Common myeloid progenitor, CD34-positive (primary cell): ENCODE measurements around the gene MAT2A.
A peak's percentile ranks its signal among the peaks of the same experiment; 100 is the strongest.

Experiments
- CTCF ChIA-PET: fragments of 350-600 bp; sonication (Branson Sonifier 250); formaldehyde crosslinking; loops from one replicate; lab custom pipeline; 2021; ENCODE audit warnings: antibody characterized with exemption; lab: Charles Lee
- POLR2A ChIA-PET: fragments of 350-600 bp; sonication (Branson Sonifier 250); formaldehyde crosslinking; loops from one replicate; lab custom pipeline; 2021; ENCODE audit warnings: antibody characterized with exemption; lab: Charles Lee
- DNase-seq, 3 donors: peaks; one replicate each; pipeline versions ENCODE4 v3.0.0 to v3.0.0-alpha.2; 2013
- H3K27ac ChIP-seq, 2 experiments: 1 replicate in 1 of 2; 2 replicates in 1 of 2; pipeline ENCODE4 v1.7.0; 2013; ENCODE audit warnings: inconsistent platforms in 2 of 2, low read length in 2 of 2, mild to moderate bottlenecking in 2 of 2, low read depth in 1 of 2, moderate library complexity in 1 of 2; ENCODE audit not compliant: severe bottlenecking in 2 of 2, insufficient read depth in 1 of 2, poor library complexity in 1 of 2
- H3K27me3 ChIP-seq, 5 experiments: replicated peaks in 2 of 5; 1 replicate in 3 of 5; 2 replicates in 2 of 5; pipeline versions ENCODE4 v1.6.1 to v1.7.0; 2013; ENCODE audit warnings: low read length in 4 of 5, mild to moderate bottlenecking in 2 of 5, moderate library complexity in 2 of 5, inconsistent platforms in 1 of 5; ENCODE audit not compliant: insufficient read depth in 5 of 5, control insufficient read depth in 4 of 5
- H3K36me3 ChIP-seq, 4 experiments: 1 replicate in 2 of 4; 2 replicates in 2 of 4; pipeline versions ENCODE4 v1.6.1 to v1.7.0; 2013; ENCODE audit warnings: low read length in 3 of 4, control low read depth in 1 of 4, mild to moderate bottlenecking in 1 of 4; ENCODE audit not compliant: control insufficient read depth in 4 of 4, insufficient read depth in 4 of 4
- H3K4me1 ChIP-seq, 4 experiments: 1 replicate in 3 of 4; 2 replicates in 1 of 4; pipeline versions ENCODE4 v1.6.1 to v1.7.1; 2013; ENCODE audit warnings: low read length in 3 of 4, mild to moderate bottlenecking in 3 of 4, control low read depth in 1 of 4, inconsistent platforms in 1 of 4, moderate library complexity in 1 of 4; ENCODE audit not compliant: control insufficient read depth in 4 of 4, insufficient read depth in 4 of 4; ENCODE audit errors: control extremely low read depth in 1 of 4
- H3K4me3 ChIP-seq, 7 experiments: 1 replicate in 4 of 7; 2 replicates in 3 of 7; pipeline versions ENCODE4 v1.5.1 to v1.7.0; 2013; ENCODE audit warnings: mild to moderate bottlenecking in 7 of 7, low read length in 6 of 7, moderate library complexity in 6 of 7, inconsistent platforms in 2 of 7, low read depth in 2 of 7, control low read depth in 1 of 7; ENCODE audit not compliant: insufficient read depth in 4 of 7, control insufficient read depth in 1 of 7; ENCODE audit errors: extremely low read depth in 1 of 7
- H3K9me3 ChIP-seq, 5 experiments: 1 replicate in 4 of 5; 2 replicates in 1 of 5; pipeline versions ENCODE4 v1.6.1 to v1.7.1; 2013; ENCODE audit warnings: low read length in 4 of 5, mild to moderate bottlenecking in 2 of 5, inconsistent platforms in 1 of 5, low read depth in 1 of 5, moderate library complexity in 1 of 5; ENCODE audit not compliant: control insufficient read depth in 4 of 5, insufficient read depth in 2 of 5; ENCODE audit errors: control extremely low read depth in 1 of 5
- WGBS: methylation state at CpG from one replicate; pipeline ENCODE4 v1.1.5; 2013; ENCODE audit not compliant: insufficient coverage; 5-methylcytosine and 5-hydroxymethylcytosine counted together

The MAT2A gene

DNA sequence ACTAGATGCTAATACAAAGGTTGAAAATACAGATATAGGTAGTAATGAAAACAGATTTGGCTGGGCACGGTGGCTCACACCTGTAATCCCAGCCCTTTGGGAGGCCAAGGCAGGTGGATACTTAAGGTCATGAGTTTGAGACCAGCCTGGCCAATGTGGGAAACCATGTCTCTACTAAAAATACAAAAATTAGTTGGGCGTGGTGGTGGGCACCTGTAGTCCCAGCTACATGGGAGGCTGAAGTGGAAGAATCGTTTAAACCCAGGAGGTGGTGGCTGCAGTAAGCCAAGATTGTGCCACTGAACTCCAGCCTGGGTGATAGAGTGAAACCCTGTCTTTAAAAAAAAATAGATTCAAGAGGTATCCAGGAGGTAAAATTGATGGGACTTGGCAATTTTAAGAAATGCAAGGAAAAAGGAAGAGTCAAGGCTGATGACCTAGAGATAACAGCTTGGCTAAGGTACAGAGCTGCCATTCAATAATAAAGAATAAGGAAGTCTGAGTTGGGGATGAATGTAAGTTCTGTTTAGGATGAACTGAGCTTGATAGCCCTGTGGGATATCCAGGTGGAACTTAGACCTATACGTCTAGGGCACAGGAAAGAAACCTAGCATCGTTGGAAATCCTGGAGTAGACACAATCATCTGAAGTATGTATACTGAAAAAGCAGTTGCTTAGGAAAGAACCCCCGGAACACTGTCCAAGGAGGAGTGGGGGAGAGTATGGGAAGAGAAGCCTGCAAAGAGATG is 9.1 kb downstream of the MAT2A start:
- WGBS = 87% methylated on average over 5 of the region's 6 CpGs
- Histone ChIP-seq H3K36me3 (peaks cover 7 to 63% (median 31%) of the 10 kb centered on the region in 4 experiments), H3K27me3 (no peaks in the 10 kb centered on the region), H3K4me3 (no peak overlapping the region), H3K9me3 (no peaks in the 10 kb centered on the region), H3K4me1 (peaks cover 18 to 34% (median 25%) of the 10 kb centered on the region in 4 experiments), H3K27ac (no peak overlapping the region)
- ChIA-PET POLR2A (interaction anchor here (1.2 to 6.7 kb wide), 2 partner anchors 8 to 129 kb away, joined by 3 to 69 read pairs; partner anchors contain the start of gene MAT2A), CTCF (interaction anchor here (1.0 to 28.0 kb wide), 6 partner anchors 10 to 215 kb away, joined by 3 to 584 read pairs (median 64); partner anchors contain the start of genes GGCX, MAT2A and SH2D6)
- DNase-seq = no peak

DNA sequence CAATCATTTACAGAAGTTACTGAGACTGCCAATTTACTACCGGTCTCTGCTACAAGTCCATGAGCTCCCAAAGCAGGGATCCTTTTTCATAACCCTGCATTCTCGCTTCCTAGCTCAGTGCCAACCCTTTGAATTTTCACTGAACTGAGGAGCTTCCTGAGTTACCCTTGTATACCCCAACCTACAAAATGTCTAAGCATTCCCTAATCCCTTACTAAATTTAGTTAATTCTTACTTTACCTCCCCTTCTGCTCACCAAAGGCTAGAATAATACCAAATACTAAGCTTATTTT is 9.6 kb downstream of the MAT2A start:
- no peak for DNase-seq
- POLR2A ChIA-PET = interaction anchor here (1.2 to 6.7 kb wide), 3 partner anchors 9 to 129 kb away, joined by 3 to 69 read pairs (median 6); partner anchors contain the start of gene MAT2A
- H3K9me3 ChIP-seq = no peaks in the 10 kb centered on the region
- H3K4me3 ChIP-seq = no peak overlapping the region
- CTCF ChIA-PET = interaction anchor here (1.0 to 28.0 kb wide), 6 partner anchors 10 to 215 kb away, joined by 3 to 584 read pairs (median 64); partner anchors contain the start of genes GGCX, MAT2A and SH2D6
- no peaks in the 10 kb centered on the region for H3K27me3 ChIP-seq
- no peak overlapping the region for H3K27ac ChIP-seq
- 95% methylated on average over 2 of the region's 2 CpGs for WGBS
- peaks cover 18 to 31% (median 25%) of the 10 kb centered on the region in 4 experiments for H3K4me1 ChIP-seq
- peaks cover 10 to 62% (median 32%) of the 10 kb centered on the region in 4 experiments for H3K36me3 ChIP-seq

DNA sequence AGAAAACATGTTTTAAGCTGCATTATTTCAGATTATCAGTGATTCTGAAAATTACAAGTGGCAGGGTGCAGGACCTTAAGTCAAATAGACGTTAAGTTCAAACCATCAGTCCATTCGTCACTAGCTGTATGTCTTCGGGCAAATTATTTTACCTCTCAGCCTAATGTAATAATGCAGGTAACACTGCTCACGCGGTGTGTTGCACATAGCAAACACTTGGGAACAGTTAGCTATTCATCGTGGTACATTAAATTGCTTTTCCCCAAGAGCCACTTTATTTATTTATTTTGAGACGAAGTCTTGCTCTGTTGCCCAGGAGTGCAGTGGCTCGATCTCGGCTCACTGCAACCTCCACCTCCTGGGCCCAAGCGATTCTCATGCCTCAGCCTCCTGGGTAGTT is 10.1 kb downstream of the MAT2A start:
- no peaks in the 10 kb centered on the region for H3K27me3 ChIP-seq
- H3K4me3 ChIP-seq = no peak overlapping the region
- DNase-seq = peak in 1 of 3 donors; percentile 13
- POLR2A ChIA-PET = interaction anchor here (1.0 to 6.7 kb wide), 4 partner anchors 9 to 130 kb away, joined by 3 to 69 read pairs (median 6); partner anchors contain the start of gene MAT2A
- WGBS = 96% methylated on average over 7 of the region's 10 CpGs
- CTCF ChIA-PET = interaction anchor here (0.6 to 28.0 kb wide), 9 partner anchors 11 to 160 kb away, joined by 3 to 584 read pairs (median 4); partner anchors contain the start of genes GGCX, MAT2A, SH2D6 and VAMP8
- H3K9me3 ChIP-seq = no peaks in the 10 kb centered on the region
- peaks cover 13 to 64% (median 34%) of the 10 kb centered on the region in 4 experiments for H3K36me3 ChIP-seq
- H3K27ac ChIP-seq = no peak overlapping the region
- H3K4me1 ChIP-seq = peaks cover 18 to 31% (median 25%) of the 10 kb centered on the region in 4 experiments

DNA sequence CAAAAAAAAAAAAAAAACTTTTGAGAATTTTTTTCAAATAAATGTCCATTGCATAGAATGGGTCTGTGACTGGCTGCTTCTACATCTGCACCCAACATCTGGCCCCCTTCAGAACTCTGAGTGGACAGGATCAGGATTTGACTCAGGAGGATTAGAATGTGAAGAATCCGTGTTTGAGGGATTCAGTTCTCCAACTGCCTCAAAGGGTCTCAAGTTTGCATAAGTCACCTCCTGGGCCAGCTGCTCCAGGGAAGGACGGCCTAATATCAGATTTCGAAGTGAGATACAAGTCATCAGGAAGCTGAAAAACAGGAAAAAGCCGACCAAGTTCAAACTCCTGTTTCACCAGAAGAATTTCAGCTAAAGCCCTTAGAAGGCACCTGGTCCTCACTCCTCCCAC is 10.9 kb downstream of the MAT2A start:
- CTCF ChIA-PET = interaction anchor here (0.6 to 28.0 kb wide), 21 partner anchors 12 to 193 kb away, joined by 3 to 584 read pairs (median 4); partner anchors contain the start of genes GGCX, MAT2A, SH2D6 and VAMP8
- H3K36me3 ChIP-seq = peaks cover 14 to 64% (median 36%) of the 10 kb centered on the region in 4 experiments
- POLR2A ChIA-PET = interaction anchor here (0.5 to 6.7 kb wide), 4 partner anchors 10 to 112 kb away, joined by 5 to 69 read pairs (median 6); partner anchors contain the start of gene MAT2A
- H3K4me3 ChIP-seq = peak overlapping the region in 2 of 7 experiments; percentile 8 to 25
- no peaks in the 10 kb centered on the region for H3K27me3 ChIP-seq
- DNase-seq = no peak
- no peaks in the 10 kb centered on the region for H3K9me3 ChIP-seq
- peaks cover 18 to 31% (median 25%) of the 10 kb centered on the region in 4 experiments for H3K4me1 ChIP-seq
- WGBS = 4% methylated on average over 3 of the region's 4 CpGs
- H3K27ac ChIP-seq = peak overlapping the region in 1 of 2 experiments; percentile 44

DNA sequence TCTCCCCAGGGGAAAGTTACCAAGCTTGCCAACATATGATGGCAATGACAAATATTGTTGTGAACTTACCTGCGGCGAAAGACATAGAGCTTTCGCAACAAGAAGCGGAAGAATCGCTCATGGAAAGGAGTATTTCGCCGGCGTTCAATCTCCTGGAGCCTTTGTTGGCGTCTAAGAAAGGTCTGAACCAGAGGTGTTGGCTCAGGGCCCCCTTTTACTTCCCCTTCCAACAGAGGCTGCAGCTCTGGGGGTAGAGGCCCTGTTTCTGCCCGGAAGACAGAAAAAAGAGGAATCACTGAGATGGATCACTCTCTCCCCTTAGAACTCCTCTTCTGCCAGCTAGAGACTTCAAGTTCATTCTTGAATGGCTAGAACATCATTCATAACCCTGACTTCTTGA is 11.5 kb downstream of the MAT2A start:
- ChIA-PET POLR2A (interaction anchor here (1.1 to 6.7 kb wide), 4 partner anchors 9 to 132 kb away, joined by 3 to 69 read pairs (median 4); partner anchors contain the start of genes MAT2A and SH2D6), CTCF (interaction anchor here (0.8 to 28.0 kb wide), 30 partner anchors 11 to 250 kb away, joined by 3 to 584 read pairs (median 4); partner anchors contain the start of genes GGCX, MAT2A and SH2D6)
- Histone ChIP-seq H3K4me1 (peaks cover 18 to 31% (median 25%) of the 10 kb centered on the region in 4 experiments), H3K27ac (peak overlapping the region in 1 of 2 experiments; percentile 44), H3K4me3 (peak overlapping the region in 2 of 7 experiments; percentile 8 to 46), H3K9me3 (no peaks in the 10 kb centered on the region), H3K36me3 (peaks cover 10 to 63% (median 36%) of the 10 kb centered on the region in 4 experiments), H3K27me3 (no peaks in the 10 kb centered on the region)
- WGBS = 28% methylated on average over 10 of the region's 10 CpGs
- DNase-seq = peak; percentile 58 to 84 (median 83)

DNA sequence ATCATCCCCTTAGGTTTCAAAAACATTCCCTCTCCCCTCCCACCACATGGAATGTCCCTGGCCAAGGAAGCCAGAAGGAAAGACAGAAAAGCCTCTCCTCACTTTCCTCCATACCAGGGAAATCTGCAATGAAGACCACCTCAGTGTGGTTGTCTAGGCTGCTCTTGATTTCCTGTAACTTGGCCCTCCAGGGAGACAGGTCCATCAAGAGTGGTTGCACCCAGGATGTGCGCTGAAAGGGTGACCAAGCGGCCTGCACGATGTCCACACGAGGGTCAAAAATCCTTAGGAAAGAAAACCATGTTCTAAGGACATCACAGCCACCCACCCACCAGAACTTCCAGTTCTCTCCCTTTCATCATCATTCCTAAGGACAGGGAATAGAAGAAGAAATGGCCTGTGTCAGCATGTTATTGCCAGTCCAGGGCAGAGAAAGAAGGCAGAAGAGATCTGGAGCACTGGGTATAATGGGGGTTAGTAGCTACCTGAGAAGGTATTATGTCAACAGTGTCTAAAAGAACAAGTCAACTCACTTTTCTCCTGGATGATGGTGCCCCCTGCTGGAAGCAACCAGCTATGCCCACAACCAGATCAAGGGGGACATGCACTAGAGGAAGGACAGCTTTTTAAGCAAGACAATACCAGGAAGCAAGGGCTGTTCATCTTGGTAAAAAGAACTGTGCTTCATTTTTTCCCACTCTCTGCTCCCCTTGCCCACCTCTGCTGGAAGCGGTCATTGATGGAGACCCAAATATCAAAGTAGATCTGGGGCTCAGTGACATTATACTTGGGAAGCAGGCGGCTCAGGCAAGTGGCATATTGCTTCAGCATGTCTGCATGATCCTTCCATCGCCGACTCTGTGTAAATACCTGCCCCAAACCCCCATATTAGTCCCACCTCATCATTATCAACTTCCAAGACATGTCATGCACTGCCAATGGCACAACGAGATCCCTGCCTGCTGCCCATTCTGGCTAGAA is 13.0 kb downstream of the MAT2A start:
- peaks cover 11 to 71% (median 36%) of the 10 kb centered on the region in 4 experiments for H3K36me3 ChIP-seq
- POLR2A ChIA-PET = interaction anchor here (1.0 to 6.7 kb wide), 4 partner anchors 9 to 160 kb away, joined by 4 to 69 read pairs (median 5); partner anchors contain the start of genes GGCX, MAT2A and SH2D6

More for the DNA sequence above, 13.0 kb downstream of the MAT2A start:
- H3K9me3 ChIP-seq = no peaks in the 10 kb centered on the region
- no peak overlapping the region for H3K27ac ChIP-seq
- CTCF ChIA-PET = interaction anchor here (0.5 to 28.0 kb wide), 32 partner anchors 10 to 647 kb away, joined by 3 to 584 read pairs (median 4); partner anchors contain the start of genes GGCX, MAT2A and SH2D6
- H3K4me3 ChIP-seq = no peak overlapping the region
- peak; percentile 86 to 93 (median 88) for DNase-seq
- 74% methylated on average over 3 of the region's 9 CpGs for WGBS
- no peaks in the 10 kb centered on the region for H3K27me3 ChIP-seq
- H3K4me1 ChIP-seq = peaks cover 18 to 31% (median 25%) of the 10 kb centered on the region in 4 experiments
